Measurements from ENCODE around the gene ZNF66.

- TF ChIP-seq CTCF (IDR thresholded peaks at IDR 0.05) (no peak), EZH2phosphoT487 (IDR thresholded peaks at IDR 0.05) (no peak), EZH2 (IDR thresholded peaks at IDR 0.05) (no peak)
Observed at GRCh38 chr19:20840371-20840770, 64.3 kb downstream of the ZNF66 start.
